Measurements from ENCODE around the gene TMCC2. TPM values are rescaled to one million over a fixed set of nuclear protein-coding genes. Genes with fewer than 3 reads are reported as not detected.

TMCC2 gene
- total RNA-seq, 2 experiments from 2014 or later, result 0.52 to 0.64 TPM

GRCh38 chr1:205310976-205311704 is 83.4 kb downstream of the TMCC2 start:
- ChIA-PET POLR2A (no interaction called here), CTCF (interaction anchor here (0.9 to 23.4 kb wide), 6 partner anchors 8 to 39 kb away, joined by 3 to 560 read pairs (median 4); no protein-coding TSS in a partner anchor)
- H3K4me3 Mint-ChIP-seq, result no peak overlapping the region
- no peak for DNase-seq
- H3K27me3 Mint-ChIP-seq, result no peaks in the 10 kb centered on the region
- H3K27ac Mint-ChIP-seq, result no peak overlapping the region
- no peaks in the 10 kb centered on the region for H3K9me3 Mint-ChIP-seq
- peaks cover 55% of the 10 kb centered on the region for H3K4me1 Mint-ChIP-seq
- peaks cover 63% of the 10 kb centered on the region for H3K36me3 Mint-ChIP-seq (ENCODE audit: low read depth)

DNA sequence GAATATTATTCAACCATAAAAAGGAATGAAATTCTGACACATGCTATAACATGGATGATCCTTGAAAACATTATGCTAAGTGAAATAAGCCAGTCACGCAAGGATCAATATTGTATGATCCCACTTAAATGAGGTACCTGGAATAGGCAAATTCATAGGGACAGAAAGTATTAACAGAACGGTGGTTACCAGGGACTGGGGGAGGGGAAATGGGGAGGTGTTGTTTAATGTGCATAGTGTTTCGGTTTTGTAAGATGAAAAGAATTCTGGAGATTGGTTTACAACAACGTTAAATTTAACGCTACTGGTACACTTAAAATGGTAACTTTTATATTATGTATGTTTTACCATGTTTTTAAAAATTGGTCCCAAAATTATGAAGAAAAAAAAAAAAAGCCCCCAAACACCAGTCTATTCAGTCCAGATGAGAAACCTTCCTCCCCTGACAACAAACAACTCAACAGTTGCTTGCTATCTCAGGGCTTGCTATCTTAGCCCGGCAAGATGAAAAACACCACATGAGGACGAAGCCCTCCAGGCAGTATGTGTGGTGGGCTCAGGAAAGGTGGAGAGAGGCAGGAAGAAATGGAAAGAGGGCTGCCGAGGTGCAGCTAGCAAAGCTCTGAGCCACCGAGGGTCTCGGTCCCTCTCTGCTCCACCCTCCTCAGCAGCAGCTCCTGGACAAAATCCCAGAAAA is 85.3 kb downstream of the TMCC2 start:
- Mint-ChIP-seq H3K9me3 (no peaks in the 10 kb centered on the region), H3K27me3 (no peaks in the 10 kb centered on the region), H3K4me3 (peak overlapping the region; percentile 73), H3K36me3 (ENCODE audit: low read depth) (peaks cover 54% of the 10 kb centered on the region), H3K4me1 (peaks cover 68% of the 10 kb centered on the region), H3K27ac (peak overlapping the region; percentile 89)
- ChIA-PET CTCF (interaction anchor here (0.6 to 23.4 kb wide), 8 partner anchors 12 to 347 kb away, joined by 3 to 560 read pairs (median 4); no protein-coding TSS in a partner anchor), POLR2A (interaction anchor here (0.8 to 0.9 kb wide), 2 partner anchors 28 to 42 kb away, joined by 3 to 8 read pairs; no protein-coding TSS in a partner anchor)
- peak; percentile 24 for DNase-seq

DNA sequence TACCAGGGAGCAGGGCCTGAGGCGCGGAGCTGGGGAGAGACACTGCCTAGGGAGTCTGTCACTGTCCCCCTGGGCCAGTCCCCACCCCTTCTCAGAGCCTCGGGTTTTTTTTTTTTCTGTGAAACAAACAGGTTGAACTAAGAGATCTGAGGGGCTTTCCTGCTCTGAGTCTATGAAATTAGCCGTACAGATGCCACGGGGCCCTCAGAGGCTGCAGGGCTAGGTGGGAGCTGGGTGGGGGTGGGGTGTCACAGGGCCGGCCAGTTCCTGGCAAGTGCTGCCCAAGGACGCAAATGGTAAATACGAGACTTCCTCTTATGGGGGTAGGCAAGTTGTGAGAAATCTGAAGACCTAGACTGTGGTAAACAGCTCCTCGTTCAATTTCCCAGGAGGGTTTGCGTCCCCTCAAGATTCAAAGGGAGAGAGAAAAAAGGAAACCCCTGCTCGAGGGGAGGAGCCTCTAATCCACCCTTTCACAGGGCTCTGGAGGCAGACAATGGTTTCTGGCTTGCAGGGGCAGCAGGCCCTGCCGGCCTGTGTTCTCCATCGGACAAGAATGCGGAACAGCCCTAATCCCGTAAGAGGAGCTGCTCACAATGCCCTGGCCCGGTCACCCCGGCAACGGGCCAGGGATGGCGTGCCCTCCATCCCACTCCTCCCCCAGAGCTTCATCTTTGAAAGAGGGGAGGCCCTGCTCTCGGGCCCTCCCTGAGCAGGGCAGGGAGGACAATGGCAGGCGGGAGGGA is 86.0 kb downstream of the TMCC2 start:
- H3K9me3 Mint-ChIP-seq, result no peaks in the 10 kb centered on the region
- peaks cover 51% of the 10 kb centered on the region for H3K36me3 Mint-ChIP-seq (ENCODE audit: low read depth)
- H3K4me3 Mint-ChIP-seq, result peak overlapping the region; percentile 73
- H3K27ac Mint-ChIP-seq, result peak overlapping the region; percentile 89
- DNase-seq, result peak; percentile 45
- peaks cover 73% of the 10 kb centered on the region for H3K4me1 Mint-ChIP-seq
- CTCF ChIA-PET, result interaction anchor here (0.6 to 23.4 kb wide), 10 partner anchors 10 to 348 kb away, joined by 3 to 560 read pairs (median 4); no protein-coding TSS in a partner anchor
- POLR2A ChIA-PET, result interaction anchor here (0.6 to 0.9 kb wide), 3 partner anchors 28 to 43 kb away, joined by 3 to 8 read pairs (median 4); no protein-coding TSS in a partner anchor
- H3K27me3 Mint-ChIP-seq, result no peaks in the 10 kb centered on the region

DNA sequence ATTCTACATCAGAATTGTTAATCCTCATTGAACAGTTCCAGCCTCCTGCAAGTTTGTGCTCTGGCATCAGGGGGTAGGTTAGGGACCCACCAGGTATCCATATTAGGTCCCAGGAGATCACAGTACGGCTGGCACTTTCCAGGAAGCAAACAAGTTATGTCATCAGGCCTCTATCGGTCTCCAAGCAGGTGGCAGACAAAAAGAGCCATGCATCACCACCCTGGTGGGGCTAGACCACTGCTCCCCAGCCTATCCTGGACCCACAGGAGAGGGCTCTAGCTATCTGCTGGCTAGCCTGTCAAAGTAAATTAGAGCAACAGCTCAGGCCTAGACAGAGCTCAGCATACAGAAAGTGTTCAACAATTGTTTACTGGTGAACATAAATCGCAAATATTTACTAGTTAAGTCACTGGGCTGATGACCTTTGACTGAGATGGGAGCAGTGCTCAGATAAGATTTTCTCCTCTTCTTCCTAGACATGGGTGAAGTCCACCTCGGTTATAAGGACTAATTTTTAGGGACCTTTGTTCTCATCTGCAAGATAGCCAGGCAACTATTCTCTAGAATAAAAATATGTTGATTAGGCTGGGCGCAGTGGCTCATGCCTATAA is 87.4 kb downstream of the TMCC2 start:
- Mint-ChIP-seq H3K9me3 (no peaks in the 10 kb centered on the region), H3K27me3 (no peaks in the 10 kb centered on the region), H3K4me1 (peaks cover 86% of the 10 kb centered on the region), H3K27ac (peak overlapping the region; percentile 89), H3K4me3 (peak overlapping the region; percentile 6), H3K36me3 (ENCODE audit: low read depth) (peaks cover 46% of the 10 kb centered on the region)
- POLR2A ChIA-PET, result no interaction called here
- DNase-seq, result no peak
- CTCF ChIA-PET, result interaction anchor here (1.1 to 23.4 kb wide), 4 partner anchors 10 to 36 kb away, joined by 3 to 560 read pairs (median 10); no protein-coding TSS in a partner anchor

DNA sequence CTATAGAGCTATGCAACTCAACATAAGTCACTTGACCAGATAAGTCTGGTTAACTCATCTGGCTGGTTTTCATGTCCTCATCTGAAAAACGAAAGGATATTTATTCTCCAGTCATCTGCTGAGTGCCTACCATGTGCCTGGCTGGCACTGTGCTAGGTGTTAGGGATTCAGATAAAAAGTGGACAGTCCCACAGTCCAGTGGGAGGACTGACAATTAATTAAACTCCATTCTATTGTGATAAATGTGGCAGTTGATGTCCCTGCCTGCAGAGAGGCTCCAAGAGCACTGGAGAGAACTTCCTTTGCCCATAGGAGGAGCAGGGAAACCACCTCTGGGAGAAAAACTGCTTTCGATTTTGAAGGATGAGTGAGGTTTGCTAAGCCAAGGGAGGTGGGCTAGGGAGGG is 88.4 kb downstream of the TMCC2 start:
- Mint-ChIP-seq H3K4me3 (no peak overlapping the region), H3K27me3 (no peaks in the 10 kb centered on the region), H3K27ac (peak overlapping the region; percentile 76), H3K36me3 (ENCODE audit: low read depth) (peaks cover 44% of the 10 kb centered on the region), H3K9me3 (no peaks in the 10 kb centered on the region), H3K4me1 (peaks cover 91% of the 10 kb centered on the region)
- ChIA-PET POLR2A (no interaction called here), CTCF (interaction anchor here (2.2 to 23.4 kb wide), 3 partner anchors 9 to 37 kb away, joined by 8 to 560 read pairs (median 13); no protein-coding TSS in a partner anchor)
- no peak for DNase-seq

GRCh38 chr1:205317311-205317917 is 89.7 kb downstream of the TMCC2 start:
- CTCF ChIA-PET, result interaction anchor here (0.5 to 23.4 kb wide), 6 partner anchors 15 to 168 kb away, joined by 3 to 560 read pairs (median 3); no protein-coding TSS in a partner anchor
- POLR2A ChIA-PET, result no interaction called here
- H3K36me3 Mint-ChIP-seq (ENCODE audit: low read depth), result peaks cover 37% of the 10 kb centered on the region
- no peak for DNase-seq
- H3K9me3 Mint-ChIP-seq, result no peaks in the 10 kb centered on the region
- H3K4me1 Mint-ChIP-seq, result peaks cover 87% of the 10 kb centered on the region
- no peak overlapping the region for H3K27ac Mint-ChIP-seq
- peak overlapping the region; percentile 12 for H3K4me3 Mint-ChIP-seq
- no peaks in the 10 kb centered on the region for H3K27me3 Mint-ChIP-seq

- peak overlapping the region; percentile 49 for H3K4me3 Mint-ChIP-seq
- H3K27me3 Mint-ChIP-seq, result peaks cover 1% of the 10 kb centered on the region
- POLR2A ChIA-PET, result no interaction called here
- no peaks in the 10 kb centered on the region for H3K9me3 Mint-ChIP-seq
- CTCF ChIA-PET, result interaction anchor here (0.6 to 23.4 kb wide), 6 partner anchors 14 to 167 kb away, joined by 3 to 560 read pairs (median 5); no protein-coding TSS in a partner anchor
- H3K36me3 Mint-ChIP-seq (ENCODE audit: low read depth), result peaks cover 31% of the 10 kb centered on the region
- H3K4me1 Mint-ChIP-seq, result peaks cover 78% of the 10 kb centered on the region
- no peak for DNase-seq
- H3K27ac Mint-ChIP-seq, result peak overlapping the region; percentile 52
Measured at GRCh38 chr1:205318231-205318991, 90.7 kb downstream of the TMCC2 start.

- peak overlapping the region; percentile 76 for H3K27ac Mint-ChIP-seq
- CTCF ChIA-PET, result interaction anchor here (0.6 to 23.4 kb wide), 10 partner anchors 8 to 166 kb away, joined by 3 to 560 read pairs (median 4); no protein-coding TSS in a partner anchor
Measured at GRCh38 chr1:205319081-205320018, 91.6 kb downstream of the TMCC2 start.

DNA sequence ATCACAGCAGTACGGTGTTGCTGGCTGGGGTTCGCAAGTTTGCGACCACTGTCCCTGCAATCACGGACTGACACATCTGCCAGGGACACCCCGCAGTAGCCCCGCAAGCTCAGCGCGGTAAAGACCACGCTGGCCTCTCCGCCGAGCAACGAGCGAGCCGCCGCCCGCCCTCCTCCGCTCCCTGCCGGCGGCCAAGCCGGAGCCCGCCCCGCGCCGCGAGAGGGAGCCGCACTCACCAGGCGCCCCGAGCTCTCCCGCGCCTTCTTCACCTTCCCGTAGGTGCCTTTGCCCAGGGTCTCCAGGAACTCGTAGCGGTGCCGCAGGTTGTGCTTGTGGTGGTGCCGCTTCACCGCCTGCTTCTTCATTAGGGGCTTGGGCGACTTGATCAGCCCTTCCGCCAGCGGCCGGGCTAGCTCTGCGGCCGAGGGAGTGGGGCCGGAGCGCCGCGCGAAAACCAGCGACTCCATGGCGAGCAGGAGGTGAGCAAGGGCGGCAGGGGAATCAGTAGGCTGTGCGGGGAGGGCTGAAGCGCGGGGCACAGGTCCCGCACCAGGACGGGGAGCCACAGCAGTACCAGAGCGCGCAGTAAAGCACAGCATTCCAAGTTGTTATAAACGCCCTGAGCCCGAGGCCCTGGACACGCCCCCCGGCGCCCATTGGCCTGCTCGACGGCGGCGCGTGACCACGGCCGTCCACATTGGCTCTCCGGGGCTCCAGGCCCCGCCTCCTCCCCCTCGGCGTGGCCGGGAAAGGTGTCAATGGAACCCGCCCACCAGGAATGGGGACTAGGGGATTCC is 93.6 kb downstream of the TMCC2 start, which contains the start of gene NUAK2:
Gene NUAK2 (minus strand): TSS at position 584 of the 797 bp plus-strand sequence. CDS start 117 bp downstream, at position 467.
- Mint-ChIP-seq H3K36me3 (ENCODE audit: low read depth) (peaks cover 26% of the 10 kb centered on the region), H3K4me1 (peaks cover 65% of the 10 kb centered on the region), H3K4me3 (peak within 1 kb of the TSS; percentile 98), H3K27me3 (peaks cover 6% of the 10 kb centered on the region), H3K27ac (peak within 1 kb of the TSS; percentile 90), H3K9me3 (no peaks in the 10 kb centered on the region)
- ChIA-PET CTCF (interaction anchor here (1.2 to 23.4 kb wide), 9 partner anchors 8 to 93 kb away, joined by 3 to 560 read pairs (median 5); partner anchors contain the start of gene TMCC2), POLR2A (interaction anchor here (0.6 kb wide), 1 partner anchor 312 kb away, joined by 3 read pairs; no protein-coding TSS in a partner anchor)
- peak; percentile 81 for DNase-seq

More at GRCh38 chr1:205319081-205320018, 91.6 kb downstream of the TMCC2 start:
- peaks cover 2% of the 10 kb centered on the region for H3K27me3 Mint-ChIP-seq
- POLR2A ChIA-PET, result no interaction called here
- peak overlapping the region; percentile 98 for H3K4me3 Mint-ChIP-seq
- DNase-seq, result peak; percentile 48
- H3K4me1 Mint-ChIP-seq, result peaks cover 74% of the 10 kb centered on the region
- H3K36me3 Mint-ChIP-seq (ENCODE audit: low read depth), result peaks cover 28% of the 10 kb centered on the region
- H3K9me3 Mint-ChIP-seq, result no peaks in the 10 kb centered on the region

GRCh38 chr1:205321959-205322283 is 94.2 kb downstream of the TMCC2 start:
- Mint-ChIP-seq H3K4me1 (peaks cover 59% of the 10 kb centered on the region), H3K4me3 (peak overlapping the region; percentile 98), H3K9me3 (no peaks in the 10 kb centered on the region), H3K36me3 (ENCODE audit: low read depth) (peaks cover 26% of the 10 kb centered on the region), H3K27ac (no peak overlapping the region), H3K27me3 (peaks cover 11% of the 10 kb centered on the region)
- ChIA-PET CTCF (interaction anchor here (1.2 to 23.4 kb wide), 8 partner anchors 9 to 94 kb away, joined by 3 to 560 read pairs (median 6); partner anchors contain the start of gene TMCC2), POLR2A (no interaction called here)
- no peak for DNase-seq

Measured in activated CD4-positive, alpha-beta T cell treated with anti-CD3 and anti-CD28 coated beads, Interleukin-2, amount 10 ng/mL, durations not matched to agents 7 days and 5 days (primary cell).